Stomach (tissue), 4 donors: ENCODE data around the gene EMCN.

Experiments
- CTCF ChIP-seq, 7 experiments: fragments of 450-650 bp in 4 of 7; fragments of 200-600 bp in 3 of 7; sonication (generic) in 3 of 7; IDR thresholded peaks; one replicate each; pipeline ENCODE4 v1.5.1; 2016 to 2019; ENCODE audit warnings: antibody characterized with exemption in 7 of 7, control low read depth in 2 of 7, mild to moderate bottlenecking in 1 of 7
- POLR2A ChIP-seq, 4 donors: fragments of 450-650 bp; IDR thresholded peaks; one replicate each; pipeline ENCODE4 v1.6.1; 2016; ENCODE audit warnings: antibody characterized with exemption in 4 of 4, control low read depth in 2 of 4, mild to moderate bottlenecking in 1 of 4, moderate library complexity in 1 of 4
- POLR2AphosphoS5 ChIP-seq, 3 donors: sonication (generic); formaldehyde crosslinking; IDR thresholded peaks; one replicate each; pipeline ENCODE4 v1.6.1; 2016; ENCODE audit warnings: antibody characterized with exemption in 3 of 3

GRCh38 chr4:100493756-100494155 lies 24.1 kb downstream of the EMCN start:
- no peak for TF ChIP-seq CTCF (IDR thresholded peaks at IDR 0.05)
- no peak for TF ChIP-seq POLR2A (IDR thresholded peaks at IDR 0.05)
- no peak for TF ChIP-seq POLR2AphosphoS5 (IDR thresholded peaks at IDR 0.05)
